Neural crest cell (in vitro differentiated cells): ENCODE results near the gene ACTN4. TPM values are rescaled to one million over a fixed set of nuclear protein-coding genes. Genes with fewer than 3 reads are reported as not detected.

Experiments used
- DNase-seq: peaks from one replicate; pipeline ENCODE4 v3.0.0; 2021; ENCODE audit warnings: low read depth, mixed read lengths, low spot score
- H3K27ac Mint-ChIP-seq: one replicate; pipeline ENCODE4 v1.8.0; 2021; ENCODE audit warnings: mild to moderate bottlenecking, mixed read lengths; ENCODE audit not compliant: unreplicated experiment
- H3K27me3 Mint-ChIP-seq: 2 replicates; pipeline ENCODE4 v1.8.0; 2021; ENCODE audit warnings: low read depth, mild to moderate bottlenecking, mixed read lengths
- H3K36me3 Mint-ChIP-seq: 2 replicates; pipeline ENCODE4 v1.8.0; 2021; ENCODE audit warnings: low read depth, mild to moderate bottlenecking, mixed read lengths
- H3K4me1 Mint-ChIP-seq: 2 replicates; pipeline ENCODE4 v1.8.0; 2021; ENCODE audit warnings: mixed read lengths
- H3K4me3 Mint-ChIP-seq: one replicate; pipeline ENCODE4 v1.8.0; 2021; ENCODE audit warnings: mild to moderate bottlenecking, mixed read lengths
- H3K9me3 Mint-ChIP-seq: 2 replicates; pipeline ENCODE4 v1.8.0; 2021; ENCODE audit warnings: mixed read lengths
- total RNA-seq: library from RNA; stranded (reverse); gene quantifications from 2 replicates; pipeline ENCODE4 v1.2.1, GENCODE V29; 2021
- TF ChIP-seq, protein P1 (sequence below): fragments of 200-600 bp; sonication (generic); conservative IDR thresholded peaks from 2 replicates; pipeline ENCODE4 v1.5.0; 2021; ENCODE audit warnings: antibody characterized with exemption, mild to moderate bottlenecking

Gene ACTN4
- total RNA-seq, 1 donor from 2014 or later: 324 TPM

GRCh38 chr19:38702278-38702677 lies 54.8 kb downstream of the ACTN4 start:
- TF ChIP-seq, protein P1, sequence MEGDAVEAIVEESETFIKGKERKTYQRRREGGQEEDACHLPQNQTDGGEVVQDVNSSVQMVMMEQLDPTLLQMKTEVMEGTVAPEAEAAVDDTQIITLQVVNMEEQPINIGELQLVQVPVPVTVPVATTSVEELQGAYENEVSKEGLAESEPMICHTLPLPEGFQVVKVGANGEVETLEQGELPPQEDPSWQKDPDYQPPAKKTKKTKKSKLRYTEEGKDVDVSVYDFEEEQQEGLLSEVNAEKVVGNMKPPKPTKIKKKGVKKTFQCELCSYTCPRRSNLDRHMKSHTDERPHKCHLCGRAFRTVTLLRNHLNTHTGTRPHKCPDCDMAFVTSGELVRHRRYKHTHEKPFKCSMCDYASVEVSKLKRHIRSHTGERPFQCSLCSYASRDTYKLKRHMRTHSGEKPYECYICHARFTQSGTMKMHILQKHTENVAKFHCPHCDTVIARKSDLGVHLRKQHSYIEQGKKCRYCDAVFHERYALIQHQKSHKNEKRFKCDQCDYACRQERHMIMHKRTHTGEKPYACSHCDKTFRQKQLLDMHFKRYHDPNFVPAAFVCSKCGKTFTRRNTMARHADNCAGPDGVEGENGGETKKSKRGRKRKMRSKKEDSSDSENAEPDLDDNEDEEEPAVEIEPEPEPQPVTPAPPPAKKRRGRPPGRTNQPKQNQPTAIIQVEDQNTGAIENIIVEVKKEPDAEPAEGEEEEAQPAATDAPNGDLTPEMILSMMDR: no peak
- no peaks in the 10 kb centered on the region for H3K9me3 Mint-ChIP-seq
- H3K27me3 Mint-ChIP-seq: no peaks in the 10 kb centered on the region
- peaks cover 4% of the 10 kb centered on the region for H3K36me3 Mint-ChIP-seq
- H3K4me1 Mint-ChIP-seq: peaks cover 29% of the 10 kb centered on the region
- no peak for DNase-seq
- H3K4me3 Mint-ChIP-seq: no peak overlapping the region
- no peak overlapping the region for H3K27ac Mint-ChIP-seq

GRCh38 chr19:38703509-38703908 lies 56.1 kb downstream of the ACTN4 start:
- Mint-ChIP-seq H3K27ac (no peak overlapping the region), H3K4me3 (no peak overlapping the region)

DNA sequence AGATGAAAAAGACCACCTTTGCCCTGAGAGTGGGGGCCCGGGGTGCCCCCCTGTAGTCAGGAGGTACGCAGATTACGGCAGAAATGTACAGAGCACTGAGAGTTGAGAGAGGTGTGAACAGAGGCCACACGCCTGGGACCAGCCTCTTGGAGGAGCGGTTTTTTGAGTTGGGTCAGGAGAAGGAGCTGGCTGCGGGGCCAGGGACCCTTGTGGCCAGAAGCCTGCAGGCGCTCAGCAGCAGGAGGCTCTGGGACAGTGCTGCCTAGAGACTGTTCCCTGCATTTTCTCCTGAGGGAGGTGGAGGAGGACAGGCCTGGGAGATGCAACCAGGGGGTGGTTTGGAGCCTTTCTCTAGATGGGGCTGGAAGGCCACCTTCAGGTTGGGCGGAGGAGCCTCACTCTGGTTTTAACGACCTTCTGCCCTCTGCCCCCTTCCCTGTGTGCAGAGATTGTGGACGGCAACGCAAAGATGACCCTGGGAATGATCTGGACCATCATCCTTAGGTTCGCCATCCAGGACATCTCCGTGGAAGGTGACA lies 57.1 kb downstream of the ACTN4 start:
- Mint-ChIP-seq H3K27ac (no peak overlapping the region), H3K9me3 (no peaks in the 10 kb centered on the region), H3K4me1 (peaks cover 10% of the 10 kb centered on the region), H3K36me3 (peaks cover 9% of the 10 kb centered on the region), H3K27me3 (no peaks in the 10 kb centered on the region), H3K4me3 (no peak overlapping the region)
- TF ChIP-seq, protein P1: no peak
- DNase-seq: no peak

More at GRCh38 chr19:38703509-38703908, 56.1 kb downstream of the ACTN4 start:
- no peak for DNase-seq
- no peaks in the 10 kb centered on the region for H3K9me3 Mint-ChIP-seq
- no peaks in the 10 kb centered on the region for H3K27me3 Mint-ChIP-seq
- TF ChIP-seq, protein P1: no peak
- peaks cover 9% of the 10 kb centered on the region for H3K36me3 Mint-ChIP-seq
- H3K4me1 Mint-ChIP-seq: peaks cover 19% of the 10 kb centered on the region

DNA sequence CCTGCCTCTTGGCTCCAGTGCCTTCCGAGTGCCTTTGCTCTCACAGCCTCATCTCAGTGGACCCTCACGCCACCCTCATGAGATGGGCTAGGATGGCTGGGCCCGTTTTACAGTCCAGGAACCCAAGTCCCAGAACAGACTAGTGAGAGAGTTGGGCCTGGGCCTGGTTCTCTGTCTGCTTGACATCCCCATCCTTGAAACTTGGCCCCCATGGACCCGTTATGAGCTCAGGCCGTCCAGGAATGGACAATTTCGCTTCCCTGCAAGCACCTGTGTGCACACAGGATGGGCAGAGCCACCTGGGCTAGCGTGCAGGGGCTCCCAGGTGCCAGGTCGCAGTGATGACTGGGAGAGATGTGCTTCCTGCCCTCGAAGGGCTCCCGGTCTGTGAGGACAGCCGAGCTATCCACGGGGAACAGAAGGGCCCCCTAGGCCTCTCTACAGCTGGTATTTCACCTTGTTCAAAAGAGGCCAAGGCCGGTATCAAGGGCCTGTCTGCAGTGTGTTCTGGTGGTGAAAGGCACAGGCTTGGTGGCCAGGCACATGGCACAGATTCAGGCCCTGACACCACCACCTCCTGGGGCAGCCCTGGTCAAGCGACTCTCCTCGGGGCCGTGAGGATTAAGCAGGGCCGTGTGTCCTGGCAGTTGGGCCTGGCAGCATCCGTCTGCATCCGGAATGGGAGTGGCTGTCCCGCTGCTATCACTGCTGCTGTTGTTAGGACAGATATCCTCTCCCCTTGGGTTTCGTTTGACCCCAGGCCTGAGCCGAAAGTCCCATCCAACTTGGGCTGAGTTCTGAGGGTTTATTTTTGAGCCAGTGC lies 58.0 kb downstream of the ACTN4 start:
- H3K9me3 Mint-ChIP-seq: no peaks in the 10 kb centered on the region
- no peaks in the 10 kb centered on the region for H3K27me3 Mint-ChIP-seq
- H3K4me1 Mint-ChIP-seq: peaks cover 16% of the 10 kb centered on the region
- H3K36me3 Mint-ChIP-seq: peaks cover 12% of the 10 kb centered on the region
- peak overlapping the region; percentile 75 for H3K27ac Mint-ChIP-seq
- no peak for DNase-seq
- TF ChIP-seq, protein P1: no peak
- H3K4me3 Mint-ChIP-seq: no peak overlapping the region

GRCh38 chr19:38706792-38707511 lies 59.5 kb downstream of the ACTN4 start:
- Mint-ChIP-seq H3K4me3 (no peak overlapping the region), H3K27me3 (no peaks in the 10 kb centered on the region), H3K27ac (peak overlapping the region; percentile 57), H3K36me3 (peaks cover 14% of the 10 kb centered on the region), H3K4me1 (peaks cover 26% of the 10 kb centered on the region), H3K9me3 (no peaks in the 10 kb centered on the region)
- no peak for DNase-seq
- TF ChIP-seq, protein P1: no peak
